NCI-H526 treated with DMSO at 0.1 percent for 48 hours (cell line): ENCODE results near the gene C6.
"Not testable (repeated sequence)": the region's sequence is repeated elsewhere in the genome, so short reads cannot be mapped to it uniquely, and the experiment has no call there.

Source experiments
- DNase-seq: peaks from one replicate; lab custom pipeline; 2025; lab: John Stamatoyannopoulos, UW

Gene C6

DNA sequence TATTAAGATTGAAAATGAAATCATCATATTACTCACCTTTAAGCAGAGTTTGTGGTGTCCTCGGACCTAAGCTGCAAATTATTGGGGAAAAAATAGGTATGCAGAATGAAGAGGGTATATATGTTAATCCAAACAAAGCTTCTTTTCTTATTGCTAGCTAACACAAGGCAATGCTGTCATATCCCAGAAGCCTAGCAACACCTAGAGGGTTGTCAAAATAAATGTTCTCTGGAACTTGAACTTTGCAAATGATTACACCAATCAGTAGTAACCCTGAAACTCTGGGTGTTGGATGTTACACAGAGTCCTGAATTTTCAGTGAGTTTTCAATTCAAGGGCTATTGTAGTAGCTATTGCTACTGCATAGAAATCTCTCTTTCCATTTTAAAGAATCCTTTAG lies at the start of gene C6:
Gene C6, minus strand, starts transcription at position 193 of the 400 bp plus-strand sequence. CDS start 10,302 bp downstream, outside the sequence.
- no peak for DNase-seq

DNA sequence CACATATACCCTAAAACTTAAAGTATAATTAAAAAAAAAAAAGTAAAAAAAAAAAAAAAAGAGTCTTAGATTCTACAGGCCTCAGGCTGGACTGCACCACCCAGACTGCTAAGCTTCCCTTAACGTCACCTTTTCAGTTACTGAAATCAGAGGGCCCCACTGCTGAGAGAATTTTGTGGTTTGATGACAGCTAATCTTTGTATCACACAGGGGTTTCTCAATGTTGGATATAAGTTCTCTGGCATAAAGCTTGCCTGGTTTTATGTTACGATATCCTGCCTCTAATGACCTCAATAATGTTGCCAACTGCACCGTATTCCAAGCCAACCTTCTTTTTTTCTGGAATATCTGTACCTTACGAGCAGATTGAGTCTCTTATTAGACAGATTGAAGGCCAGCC lies 43.1 kb upstream of the C6 start:
- DNase-seq: no peak

DNA sequence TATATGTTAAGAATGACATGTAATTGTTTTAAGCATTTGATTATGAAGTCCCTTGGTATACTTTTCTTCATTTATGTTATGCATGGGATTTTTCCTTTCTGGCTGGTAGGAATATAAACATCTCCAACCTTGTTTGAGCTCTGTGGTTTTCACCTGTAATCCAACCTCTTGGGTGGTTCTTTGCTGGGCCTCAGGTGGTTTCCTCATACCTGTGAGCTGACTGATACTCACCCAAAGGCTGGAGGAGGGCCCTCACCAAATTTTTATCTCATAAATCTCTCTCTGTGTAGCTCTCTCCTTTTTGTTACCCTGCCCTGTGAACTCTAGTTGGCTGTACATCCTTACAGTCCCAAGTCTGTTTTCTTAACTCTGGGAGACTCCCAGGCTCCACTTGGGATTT lies 39.8 kb upstream of the C6 start:
- DNase-seq: no peak

- no peak for DNase-seq
These were observed 38.7 kb upstream of the C6 start for GRCh38 chr5:41252036-41252435.

DNA sequence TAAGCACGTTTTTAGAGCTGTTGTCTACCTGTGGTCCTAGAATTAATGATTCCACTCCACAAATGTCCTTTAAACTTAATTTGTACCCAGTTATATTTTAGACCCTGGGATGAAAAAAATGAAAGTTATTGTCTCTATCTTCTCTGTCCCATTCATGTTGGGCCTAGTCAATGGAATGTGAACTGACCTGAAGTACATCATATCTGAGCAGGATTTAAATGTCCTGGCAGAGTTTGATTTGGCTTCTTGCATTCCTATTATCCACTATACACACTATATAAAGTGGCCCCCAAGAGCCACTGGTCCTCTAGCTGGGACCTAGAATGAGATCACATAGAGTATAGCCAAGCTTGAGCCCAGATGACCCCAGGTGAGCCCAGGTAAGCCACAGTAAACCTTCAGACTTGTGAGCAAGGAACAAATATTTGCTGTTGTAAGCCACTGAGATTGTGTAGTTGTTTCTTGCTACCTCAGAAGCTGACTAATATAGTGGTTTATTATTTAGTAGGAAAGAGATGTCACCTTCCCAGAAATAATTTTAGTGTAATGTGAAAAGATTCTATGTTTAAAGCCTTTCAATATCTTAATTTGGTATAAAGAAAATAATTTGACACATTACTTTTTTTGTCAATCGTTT lies 37.1 kb upstream of the C6 start:
- DNase-seq: no peak

- no peak for DNase-seq
These were observed 33.8 kb upstream of the C6 start for GRCh38 chr5:41247135-41247534.

- no peak for DNase-seq
These were observed 33.0 kb upstream of the C6 start for GRCh38 chr5:41246376-41246775.

GRCh38 chr5:41243558-41243957 lies 30.2 kb upstream of the C6 start:
- DNase-seq: no peak

DNA sequence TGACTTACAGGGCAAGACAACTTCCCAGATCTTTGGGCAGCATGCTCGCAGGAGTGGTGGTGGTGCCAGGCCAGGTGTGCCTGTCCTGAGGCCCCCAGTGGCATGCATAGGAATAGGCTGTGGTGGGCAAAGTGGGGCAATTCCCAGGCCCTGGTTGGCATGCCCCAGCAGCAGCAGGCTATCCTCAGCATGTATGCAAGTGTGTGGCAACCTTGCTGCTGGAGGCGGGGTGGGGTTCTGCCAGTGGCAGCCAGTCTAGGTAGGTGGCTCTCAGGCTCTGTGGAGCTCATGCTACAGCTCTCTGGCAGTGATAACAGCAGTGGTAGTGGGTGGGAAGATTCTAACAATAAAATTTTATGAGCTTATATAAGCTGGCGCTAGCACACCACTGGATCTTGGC lies 27.7 kb upstream of the C6 start:
- DNase-seq: no peak

DNA sequence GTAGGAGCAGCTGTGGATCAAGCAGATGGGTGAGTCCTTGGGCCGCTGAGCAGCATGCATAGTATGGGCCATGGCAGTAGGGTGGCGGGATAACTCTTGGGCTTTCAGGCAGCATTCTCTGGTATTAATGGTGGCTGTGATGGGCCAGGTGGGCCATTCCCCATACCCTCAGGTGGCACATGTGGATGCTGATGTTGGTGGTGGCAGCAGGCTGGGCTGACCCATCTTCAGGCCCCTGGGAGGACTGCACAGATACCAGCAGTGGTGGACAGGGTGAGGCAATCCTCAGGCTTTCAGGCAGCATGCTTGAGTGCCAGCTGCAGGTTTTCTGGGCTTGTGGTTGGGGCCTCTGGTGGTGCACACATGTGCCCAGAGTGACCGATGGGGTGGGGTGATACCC lies 27.1 kb upstream of the C6 start:
- no peak for DNase-seq

- no peak for DNase-seq
These were observed 21.1 kb upstream of the C6 start for GRCh38 chr5:41234475-41234874.

- no peak for DNase-seq
These were observed 19.5 kb upstream of the C6 start for GRCh38 chr5:41232797-41233196.

- DNase-seq: not testable (repeated sequence)
These were observed 16.9 kb upstream of the C6 start for GRCh38 chr5:41230276-41230675.

GRCh38 chr5:41223962-41224361 lies 10.6 kb upstream of the C6 start:
- no peak for DNase-seq

GRCh38 chr5:41219658-41220269 lies 6.4 kb upstream of the C6 start:
- DNase-seq: no peak

- no peak for DNase-seq
These were observed 5.8 kb upstream of the C6 start for GRCh38 chr5:41218929-41219657.

- DNase-seq: no peak
These were observed 850 bp upstream of the C6 start for GRCh38 chr5:41214182-41214581.

DNA sequence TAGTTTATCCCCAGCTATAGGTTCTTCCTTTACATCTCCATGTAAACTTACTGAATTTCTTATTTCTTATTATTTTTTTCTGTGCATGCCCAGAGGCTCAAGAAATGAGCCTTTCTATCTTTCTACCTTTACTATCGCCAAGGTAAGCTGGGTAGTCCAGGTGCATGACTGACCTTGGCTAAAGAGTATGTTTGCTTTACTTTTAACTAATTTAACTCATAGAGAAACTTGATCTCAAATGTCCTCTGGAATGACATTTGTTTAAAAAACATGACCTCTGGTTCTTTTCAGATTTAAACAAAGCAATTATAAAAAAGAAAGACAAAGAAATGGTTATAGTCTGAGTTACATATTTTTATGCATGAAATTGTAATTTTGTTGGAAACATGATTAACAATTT lies 397 bp downstream of the C6 start:
- DNase-seq: no peak

- DNase-seq: no peak
These were observed 1.9 kb downstream of the C6 start for GRCh38 chr5:41211417-41211816.

DNA sequence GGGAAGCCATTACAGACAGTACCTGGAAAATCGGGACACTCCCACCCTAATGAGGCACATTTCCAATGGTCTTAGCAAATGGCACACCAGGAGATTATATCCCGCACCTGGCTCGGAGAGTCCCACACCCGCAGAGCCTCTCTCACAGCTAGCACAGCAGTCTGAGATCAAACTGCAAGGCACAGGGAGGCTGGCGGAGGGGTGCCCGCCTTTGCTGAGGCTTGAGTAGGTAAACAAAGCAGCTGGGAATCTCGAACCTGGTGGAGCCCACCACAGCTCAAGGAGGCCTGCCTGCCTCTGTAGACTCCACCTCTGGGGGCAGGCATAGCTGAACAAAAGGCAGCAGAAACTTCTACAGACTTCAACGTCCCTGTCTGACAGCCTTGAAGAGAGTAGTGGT lies 7.9 kb downstream of the C6 start:
- not testable (repeated sequence) for DNase-seq

DNA sequence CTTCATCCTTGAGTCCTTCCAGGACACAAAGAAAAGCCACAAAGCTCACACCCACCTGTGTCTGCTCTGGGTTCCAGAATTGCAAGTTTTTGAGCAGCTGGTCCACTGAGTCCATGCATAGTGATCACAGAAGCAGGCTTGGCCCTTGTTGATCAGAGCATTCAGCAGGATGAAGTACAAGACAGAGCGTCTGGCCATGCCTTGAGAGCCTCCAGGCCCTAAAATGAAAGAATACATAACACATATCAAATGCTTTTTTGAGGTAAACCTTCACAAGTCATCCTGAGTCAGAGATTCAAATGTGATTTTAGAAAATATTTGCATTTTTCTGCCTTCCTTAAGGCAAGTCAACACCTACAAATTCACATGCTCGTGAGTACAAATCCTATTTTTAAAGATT lies 10.3 kb downstream of the C6 start:
- DNase-seq: no peak

GRCh38 chr5:41201082-41201772 lies 12.1 kb downstream of the C6 start:
- DNase-seq: no peak

DNA sequence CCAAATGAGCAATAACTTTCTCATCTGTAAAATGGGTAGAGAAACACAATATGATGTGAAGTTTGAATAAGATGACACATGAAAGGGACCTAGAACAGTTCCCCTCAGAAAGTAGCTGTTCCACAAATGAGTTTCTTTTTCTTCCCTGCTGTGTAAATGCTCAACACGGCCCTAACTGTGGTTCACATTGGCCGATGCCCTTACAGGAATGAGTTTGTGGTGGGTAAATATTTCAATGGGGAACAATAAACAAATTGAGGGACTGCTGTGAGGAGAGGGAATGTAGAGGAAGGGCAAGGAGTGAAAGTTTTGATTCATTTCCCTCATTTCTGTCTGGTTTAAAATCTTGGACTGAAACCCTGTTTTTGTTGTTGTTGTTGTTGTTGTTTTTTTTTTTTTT lies 12.8 kb downstream of the C6 start:
- no peak for DNase-seq
